Tibial nerve (tissue), 4 donors: ENCODE data around the gene SHROOM3.

Experiments
- CTCF ChIP-seq, 5 experiments: fragments of 200-600 bp in 3 of 5; fragments of 450-650 bp in 2 of 5; sonication (generic) in 3 of 5; IDR thresholded peaks; one replicate each; pipeline ENCODE4 v1.5.1; 2016 to 2019; ENCODE audit warnings: antibody characterized with exemption in 5 of 5, mild to moderate bottlenecking in 3 of 5, moderate library complexity in 2 of 5
- EP300 ChIP-seq, 2 donors: sonication (generic); formaldehyde crosslinking; IDR thresholded peaks; one replicate each; pipeline ENCODE4 v1.6.1; 2017; ENCODE audit warnings: antibody characterized with exemption in 2 of 2, mild to moderate bottlenecking in 1 of 2
- POLR2A ChIP-seq, 2 donors: fragments of 450-650 bp; IDR thresholded peaks; one replicate each; pipeline ENCODE4 v1.6.1; 2017; ENCODE audit warnings: antibody characterized with exemption in 2 of 2, mild to moderate bottlenecking in 2 of 2, moderate library complexity in 2 of 2

GRCh38 chr4:76487621-76488020 lies 52.6 kb downstream of the SHROOM3 start:
- TF ChIP-seq CTCF (IDR thresholded peaks at IDR 0.05) (no peak), EP300 (IDR thresholded peaks at IDR 0.05) (no peak), POLR2A (IDR thresholded peaks at IDR 0.05) (no peak)
